SK-N-SH treated with all-trans-retinoic acid at 6 μM for 48 hours (cell line): ENCODE measurements around the gene ATP6V1F.

Experiments
- ATAC-seq: fragments of 200-7000 bp; cut with Tn5 transposase; 3 replicates; pipeline ENCODE4 v1.9.1; 2020; ENCODE audit warnings: mild to moderate bottlenecking, moderate library complexity
- ARNTL ChIP-seq: fragments of 450-650 bp; formaldehyde crosslinking; IDR thresholded peaks from 2 replicates; pipeline ENCODE4 v1.5.0; 2020; ENCODE audit warnings: low read depth, mild to moderate bottlenecking, moderate library complexity, borderline replicate concordance
- BACH2 ChIP-seq: fragments of 250-450 bp; sonication (Bioruptor Pico); IDR thresholded peaks from 2 replicates; pipeline ENCODE4 v1.9.0; 2021; ENCODE audit warnings: mild to moderate bottlenecking, borderline replicate concordance
- CREB5 ChIP-seq: fragments of 250-450 bp; sonication (Bioruptor Pico); IDR thresholded peaks from 2 replicates; pipeline ENCODE4 v1.5.1; 2020; ENCODE audit warnings: low read depth, mild to moderate bottlenecking, moderate library complexity
- CSDC2 ChIP-seq: fragments of 250-450 bp; sonication (Bioruptor Pico); IDR thresholded peaks from 2 replicates; pipeline ENCODE4 v1.5.0; 2020; ENCODE audit warnings: mild to moderate bottlenecking, moderate library complexity
- GLIS3 ChIP-seq: fragments of 250-450 bp; sonication (Bioruptor Pico); IDR thresholded peaks from 2 replicates; pipeline ENCODE4 v1.5.0; 2020; ENCODE audit warnings: mild to moderate bottlenecking, moderate library complexity
- ISL1 ChIP-seq: fragments of 250-450 bp; sonication (Bioruptor Pico); IDR thresholded peaks from 2 replicates; pipeline ENCODE4 v2.1.2; 2022; ENCODE audit warnings: mild to moderate bottlenecking, moderate library complexity
- OSR1 ChIP-seq: fragments of 250-450 bp; sonication (Bioruptor Pico); IDR thresholded peaks from 2 replicates; pipeline ENCODE4 v1.8.0; 2022; ENCODE audit warnings: moderate library complexity, mild to moderate bottlenecking, inconsistent platforms
- PATZ1 ChIP-seq: fragments of 250-450 bp; sonication (Bioruptor Pico); IDR thresholded peaks from 2 replicates; pipeline ENCODE4 v1.8.0; 2020; ENCODE audit warnings: mild to moderate bottlenecking, moderate library complexity, borderline replicate concordance
- POU6F1 ChIP-seq: fragments of 250-450 bp; sonication (Bioruptor Pico); IDR thresholded peaks from 2 replicates; pipeline ENCODE4 v1.8.0; 2021; ENCODE audit warnings: low read depth, mild to moderate bottlenecking, moderate library complexity, borderline replicate concordance
- PPARA ChIP-seq: fragments of 250-450 bp; sonication (Bioruptor Pico); IDR thresholded peaks from 2 replicates; pipeline ENCODE4 v1.5.0; 2020; ENCODE audit warnings: mild to moderate bottlenecking, borderline replicate concordance
- RARB ChIP-seq: fragments of 250-450 bp; sonication (Bioruptor Pico); IDR thresholded peaks from 2 replicates; pipeline ENCODE4 v1.8.0; 2021; ENCODE audit warnings: mild to moderate bottlenecking, moderate library complexity
- TCF4 ChIP-seq: fragments of 250-450 bp; sonication (Bioruptor Pico); IDR thresholded peaks from 2 replicates; pipeline ENCODE4 v1.8.0; 2021; ENCODE audit warnings: mild to moderate bottlenecking, moderate library complexity, borderline replicate concordance
- TOX ChIP-seq: fragments of 250-450 bp; sonication (Bioruptor Pico); IDR thresholded peaks from 2 replicates; pipeline ENCODE4 v1.8.0; 2021; ENCODE audit warnings: mild to moderate bottlenecking, moderate library complexity, borderline replicate concordance
- ZC3H10 ChIP-seq: fragments of 250-450 bp; sonication (Bioruptor Pico); IDR thresholded peaks from 2 replicates; pipeline ENCODE4 v1.5.1; 2021; ENCODE audit warnings: mild to moderate bottlenecking, moderate library complexity
- ZFP3 ChIP-seq: fragments of 250-450 bp; sonication (Bioruptor Pico); IDR thresholded peaks from 2 replicates; pipeline ENCODE4 v1.5.0; 2020; ENCODE audit warnings: mild to moderate bottlenecking, moderate library complexity
- ZFP30 ChIP-seq: fragments of 450-650 bp; formaldehyde crosslinking; IDR thresholded peaks from 2 replicates; pipeline ENCODE4 v1.5.0; 2022; ENCODE audit warnings: mild to moderate bottlenecking, moderate library complexity
- ZNF565 ChIP-seq: fragments of 450-650 bp; formaldehyde crosslinking; conservative IDR thresholded peaks from 2 replicates; pipeline ENCODE4 v1.5.0; 2020; ENCODE audit warnings: low read depth, mild to moderate bottlenecking, moderate library complexity
- ZNF70 ChIP-seq: fragments of 450-650 bp; formaldehyde crosslinking; IDR thresholded peaks from 2 replicates; pipeline ENCODE4 v1.5.0; 2020; ENCODE audit warnings: mild to moderate bottlenecking, moderate library complexity
- ZNF8 ChIP-seq: fragments of 450-650 bp; formaldehyde crosslinking; IDR thresholded peaks from 2 replicates; pipeline ENCODE4 v1.5.0; 2020; ENCODE audit warnings: mild to moderate bottlenecking, moderate library complexity

The ATP6V1F gene

GRCh38 chr7:128839751-128840177 is 22.9 kb upstream of the ATP6V1F start:
- TF ChIP-seq TOX (CRISPR knock-in tag) (no peak), GLIS3 (CRISPR knock-in tag) (no peak), PATZ1 (CRISPR knock-in tag) (no peak), CSDC2 (CRISPR knock-in tag) (no peak), ZC3H10 (CRISPR knock-in tag) (no peak), ZNF70 (CRISPR knock-in tag) (no peak), OSR1 (CRISPR knock-in tag) (no peak), BACH2 (CRISPR knock-in tag) (no peak), ZNF8 (CRISPR knock-in tag) (no peak), POU6F1 (CRISPR knock-in tag) (no peak), CREB5 (CRISPR knock-in tag) (no peak), RARB (CRISPR knock-in tag) (no peak), ZNF565 (CRISPR knock-in tag) (no peak), ZFP30 (CRISPR knock-in tag) (no peak), TCF4 (no peak), ARNTL (CRISPR knock-in tag) (no peak), ISL1 (CRISPR knock-in tag) (no peak)
- ATAC-seq, result no peak

- TF ChIP-seq ZNF70 (CRISPR knock-in tag) (no peak), ZNF565 (CRISPR knock-in tag) (no peak), OSR1 (CRISPR knock-in tag) (no peak), ISL1 (CRISPR knock-in tag) (no peak)
- no peak for ATAC-seq
These were observed 22.1 kb upstream of the ATP6V1F start for GRCh38 chr7:128840326-128841170.

- ATAC-seq, result no peak
- TF ChIP-seq ZFP3 (no peak), ZNF70 (CRISPR knock-in tag) (no peak), PATZ1 (CRISPR knock-in tag) (no peak), CREB5 (CRISPR knock-in tag) (no peak), ZFP30 (CRISPR knock-in tag) (no peak), ZNF8 (CRISPR knock-in tag) (no peak), PPARA (CRISPR knock-in tag) (no peak)
These were observed 21.4 kb upstream of the ATP6V1F start for GRCh38 chr7:128841171-128841690.
